GM13976 (cell line): ENCODE measurements around the gene BLNK.

Experiments
- DNase-seq: peaks from one replicate; pipeline ENCODE4 v3.0.0; 2012; ENCODE audit warnings: low spot score
- in situ Hi-C: fragments of 300-500 bp; cut with MboI; formaldehyde crosslinking; loops from one replicate; pipeline ENCODE4 v1.12.0; 2022; ENCODE audit warnings: low sequenced_read_pairs, mixed read lengths, inconsistent platforms; ENCODE audit not compliant: unreplicated experiment
- TF ChIP-seq, protein P1 (sequence below): IDR thresholded peaks from 2 replicates; pipeline ENCODE4 v1.5.1; 2012; ENCODE audit warnings: borderline replicate concordance, mild to moderate bottlenecking; ENCODE audit not compliant: insufficient read depth; ENCODE audit errors: extremely low read depth, missing control alignments, control extremely low read depth

The BLNK gene

DNA sequence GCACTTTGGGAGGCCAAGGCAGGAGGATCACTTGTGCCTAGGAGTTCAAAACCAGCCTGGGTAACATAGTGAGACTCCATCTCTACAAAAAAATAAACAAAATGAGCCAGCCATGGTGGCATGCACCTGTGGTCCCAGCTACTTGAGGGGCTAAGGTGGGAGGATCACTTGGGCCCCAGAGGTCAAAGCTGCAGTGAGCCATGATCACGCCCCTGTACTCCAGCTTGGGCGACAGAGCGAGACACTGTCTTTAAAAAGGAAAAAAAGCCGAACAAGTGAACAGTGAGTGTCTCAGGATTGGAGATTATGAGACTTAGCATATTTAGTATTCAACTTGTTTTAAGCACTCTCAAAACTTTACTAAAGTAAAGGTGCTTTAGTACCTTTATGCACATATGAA is 28.1 kb downstream of the BLNK start:
- DNase-seq: no peak
- TF ChIP-seq, protein P1, sequence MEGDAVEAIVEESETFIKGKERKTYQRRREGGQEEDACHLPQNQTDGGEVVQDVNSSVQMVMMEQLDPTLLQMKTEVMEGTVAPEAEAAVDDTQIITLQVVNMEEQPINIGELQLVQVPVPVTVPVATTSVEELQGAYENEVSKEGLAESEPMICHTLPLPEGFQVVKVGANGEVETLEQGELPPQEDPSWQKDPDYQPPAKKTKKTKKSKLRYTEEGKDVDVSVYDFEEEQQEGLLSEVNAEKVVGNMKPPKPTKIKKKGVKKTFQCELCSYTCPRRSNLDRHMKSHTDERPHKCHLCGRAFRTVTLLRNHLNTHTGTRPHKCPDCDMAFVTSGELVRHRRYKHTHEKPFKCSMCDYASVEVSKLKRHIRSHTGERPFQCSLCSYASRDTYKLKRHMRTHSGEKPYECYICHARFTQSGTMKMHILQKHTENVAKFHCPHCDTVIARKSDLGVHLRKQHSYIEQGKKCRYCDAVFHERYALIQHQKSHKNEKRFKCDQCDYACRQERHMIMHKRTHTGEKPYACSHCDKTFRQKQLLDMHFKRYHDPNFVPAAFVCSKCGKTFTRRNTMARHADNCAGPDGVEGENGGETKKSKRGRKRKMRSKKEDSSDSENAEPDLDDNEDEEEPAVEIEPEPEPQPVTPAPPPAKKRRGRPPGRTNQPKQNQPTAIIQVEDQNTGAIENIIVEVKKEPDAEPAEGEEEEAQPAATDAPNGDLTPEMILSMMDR: no peak
- in situ Hi-C loops: no loop called here

DNA sequence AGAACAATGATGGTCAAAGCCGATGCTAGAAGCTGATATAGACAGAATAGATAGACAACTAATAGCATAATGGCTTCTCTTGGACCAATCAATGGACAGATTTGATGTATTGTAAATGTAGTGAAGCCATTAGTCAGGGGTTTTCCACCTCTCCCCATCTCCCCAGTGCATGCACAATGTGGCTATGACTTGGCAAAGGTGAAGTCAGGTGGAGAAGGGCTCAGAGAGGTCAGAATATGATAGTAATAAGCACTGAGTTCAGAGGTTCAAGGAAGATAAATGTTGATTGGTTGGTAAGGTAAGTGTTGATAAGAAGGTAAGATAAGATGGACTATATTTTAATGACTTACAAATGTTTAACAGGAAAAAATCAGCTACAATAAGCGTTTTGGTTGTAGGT is 28.5 kb downstream of the BLNK start:
- DNase-seq: no peak
- TF ChIP-seq, protein P1: no peak
- in situ Hi-C loops: no loop called here

DNA sequence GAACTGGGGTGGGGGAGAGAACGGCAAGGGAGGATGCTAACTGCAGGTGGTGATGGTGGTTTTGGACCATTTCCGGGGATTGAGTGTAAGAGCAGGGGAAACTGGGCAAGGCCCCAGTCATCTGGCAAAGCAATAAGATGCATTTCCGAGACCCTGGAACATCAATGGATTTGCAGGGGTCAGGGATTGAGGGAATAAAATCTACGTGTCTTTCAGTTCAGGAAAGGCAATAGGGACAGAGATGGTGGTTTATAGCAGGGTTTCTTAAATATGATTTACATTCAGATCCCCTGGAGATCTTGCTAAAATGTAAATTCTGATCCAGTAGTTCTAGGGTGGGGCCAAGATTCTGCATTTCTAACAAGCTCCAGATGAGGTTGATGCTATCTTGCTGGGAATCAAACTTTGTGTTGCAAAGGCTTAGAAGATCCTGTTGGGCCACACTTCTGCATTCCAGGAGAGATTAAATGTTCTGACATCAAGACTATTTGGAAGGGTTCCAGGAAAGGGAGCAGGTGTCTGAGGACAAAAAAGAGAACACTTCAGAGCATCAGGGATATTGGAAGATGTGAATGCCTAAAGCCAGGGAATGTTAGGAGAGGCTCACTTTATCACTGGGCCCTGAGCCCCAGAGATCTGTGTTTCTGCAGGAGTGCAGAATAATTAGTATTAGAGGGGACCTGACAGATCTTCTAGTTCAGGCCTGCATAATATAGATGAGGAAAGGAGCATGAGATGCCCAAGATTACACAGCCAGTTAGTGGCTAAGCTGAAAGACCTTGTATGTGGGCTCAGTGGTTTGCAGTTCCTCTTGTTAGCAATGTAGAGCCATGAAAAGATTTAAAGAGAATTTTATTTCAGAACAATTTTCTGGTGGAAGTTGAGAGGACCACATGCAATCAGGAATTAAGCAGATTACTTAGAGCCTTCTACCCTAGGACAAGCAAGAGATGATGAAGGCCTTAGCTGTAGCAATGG is 32.4 kb downstream of the BLNK start:
- in situ Hi-C loops: no loop called here
- no peak for DNase-seq
- TF ChIP-seq, protein P1: no peak

DNA sequence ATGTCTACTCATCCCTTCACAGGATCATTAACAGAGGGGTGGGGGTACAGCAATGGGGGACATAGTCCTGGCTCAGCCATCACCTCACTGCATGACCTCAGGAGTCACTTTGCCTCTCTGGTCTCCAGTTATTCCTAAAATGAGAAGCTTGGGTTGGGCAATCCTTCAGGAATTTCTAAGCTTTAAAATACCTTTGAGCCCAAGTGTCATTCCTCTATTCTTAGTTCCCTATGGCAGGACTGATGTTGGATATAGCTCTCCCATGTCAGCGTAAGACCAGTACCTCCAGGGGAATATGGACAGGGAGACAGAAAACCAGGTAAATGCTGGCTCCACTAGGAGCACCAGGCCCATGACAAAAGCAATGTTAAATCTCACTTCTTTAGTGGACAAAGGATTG is 34.5 kb downstream of the BLNK start:
- TF ChIP-seq, protein P1: no peak
- DNase-seq: no peak
- in situ Hi-C loops: no loop called here

DNA sequence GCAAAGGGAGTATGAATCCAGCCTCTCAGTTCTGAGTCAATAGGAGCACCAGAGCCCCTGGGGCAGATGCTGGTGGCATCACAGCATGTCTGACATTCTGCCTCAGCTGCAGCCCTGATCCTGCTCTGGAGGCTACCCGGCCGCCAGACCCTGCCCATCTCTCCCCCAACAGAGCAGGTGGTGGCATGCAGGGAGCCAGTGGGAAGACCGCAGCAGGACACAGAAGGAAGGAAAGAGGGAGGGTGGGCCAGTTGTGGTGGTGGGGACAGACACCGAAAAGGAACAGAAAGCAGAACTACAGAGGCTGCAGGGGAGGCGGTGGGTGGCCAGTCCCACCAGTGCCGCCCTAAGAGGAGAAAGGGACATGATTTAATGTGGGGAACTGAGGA is 35.3 kb downstream of the BLNK start:
- DNase-seq: no peak
- in situ Hi-C loops: no loop called here
- TF ChIP-seq, protein P1: no peak

DNA sequence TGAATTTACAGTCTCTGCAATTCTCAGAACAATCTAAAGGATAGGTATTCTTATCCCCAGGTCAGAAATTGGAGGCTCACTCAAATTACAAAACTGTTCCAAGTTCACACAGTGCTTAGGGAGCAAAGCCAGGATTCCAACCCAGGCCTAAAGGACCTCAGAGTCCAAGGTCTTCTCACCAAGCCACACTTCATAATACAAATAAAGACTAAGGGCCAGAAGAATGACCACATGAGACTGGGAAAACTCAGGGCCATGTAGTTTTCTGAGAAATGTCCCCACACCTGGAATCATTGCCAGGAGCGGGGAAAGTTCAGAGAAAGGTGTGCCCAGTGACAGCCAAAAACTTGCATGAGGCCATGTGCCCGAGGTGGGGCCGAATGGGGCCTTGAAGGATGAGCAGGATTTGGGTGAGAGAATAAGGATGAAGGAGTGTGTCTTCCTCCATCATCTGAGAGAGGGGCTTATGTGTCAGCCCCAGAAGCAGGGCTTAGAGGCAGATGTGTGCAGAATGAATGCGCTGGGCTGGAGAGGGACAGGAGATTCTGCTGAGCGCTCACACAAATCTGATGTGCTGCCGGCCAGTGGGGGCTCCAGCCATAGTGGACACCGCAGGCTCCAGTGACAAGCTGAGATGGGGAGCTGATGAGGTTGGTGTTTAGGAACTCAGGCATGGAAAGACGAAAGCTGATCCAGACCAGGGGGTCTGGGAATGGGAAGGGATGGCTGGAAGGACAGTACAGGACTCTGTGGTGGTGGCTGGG is 35.9 kb downstream of the BLNK start:
- TF ChIP-seq, protein P1: no peak
- no peak for DNase-seq
- in situ Hi-C loops: no loop called here
